ENCODE measurements around the gene INTS13. TPM values are rescaled to one million over a fixed set of nuclear protein-coding genes. Genes with fewer than 3 reads are reported as not detected.

INTS13 gene
- total and polyA plus RNA-seq, 8 donors: 17.1 to 37.0 (median 31.6) TPM

GRCh38 chr12:26940516-26941214 is 2.9 kb upstream of the INTS13 start:
- no peaks in the 10 kb centered on the region for H3K9me3 ChIP-seq
- no peak overlapping the region for H3K27ac ChIP-seq
- DNase-seq: no peak
- H3K4me3 ChIP-seq: peak overlapping the region in 1 of 2 donors; percentile 87
- peaks cover 20 to 60% of the 10 kb centered on the region in 2 donors for H3K4me1 ChIP-seq
- TF ChIP-seq CTCF (IDR thresholded peaks at IDR 0.05): no peak
- H3K27me3 ChIP-seq: no peaks in the 10 kb centered on the region
- intact Hi-C loops (cut with DNase I): no loop called here
- H3K36me3 ChIP-seq: no peaks in the 10 kb centered on the region
- ATAC-seq: no peak

GRCh38 chr12:26939953-26940352 is 2.2 kb upstream of the INTS13 start:
- no peak for TF ChIP-seq CTCF (IDR thresholded peaks at IDR 0.05)
- H3K4me3 ChIP-seq: peak overlapping the region; percentile 79 to 87
- H3K27ac ChIP-seq: peak overlapping the region in 1 of 2 donors; percentile 96
- intact Hi-C loops (cut with DNase I): no loop called here
- H3K4me1 ChIP-seq: peaks cover 20 to 64% of the 10 kb centered on the region in 2 donors
- no peaks in the 10 kb centered on the region for H3K36me3 ChIP-seq
- H3K9me3 ChIP-seq: no peaks in the 10 kb centered on the region
- H3K27me3 ChIP-seq: no peaks in the 10 kb centered on the region
- DNase-seq: no peak
- no peak for ATAC-seq

- TF ChIP-seq CTCF (IDR thresholded peaks at IDR 0.05): no peak
- H3K4me3 ChIP-seq: peak overlapping the region; percentile 79 to 87
- no peaks in the 10 kb centered on the region for H3K36me3 ChIP-seq
- H3K4me1 ChIP-seq: peaks cover 20 to 64% of the 10 kb centered on the region in 2 donors
- peak overlapping the region; percentile 95 to 96 for H3K27ac ChIP-seq
- H3K9me3 ChIP-seq: no peaks in the 10 kb centered on the region
- no peaks in the 10 kb centered on the region for H3K27me3 ChIP-seq
- intact Hi-C loops (cut with DNase I): no loop called here
- ATAC-seq (no peak), DNase-seq (no peak)
Measured at GRCh38 chr12:26939192-26939832, 1.5 kb upstream of the INTS13 start.

GRCh38 chr12:26938701-26939062 is 901 bp upstream of the INTS13 start:
- no peak for TF ChIP-seq CTCF (IDR thresholded peaks at IDR 0.05)
- Histone ChIP-seq H3K36me3 (no peaks in the 10 kb centered on the region), H3K27me3 (no peaks in the 10 kb centered on the region), H3K4me1 (peaks cover 20 to 64% of the 10 kb centered on the region in 2 donors), H3K27ac (peak overlapping the region; percentile 95 to 96), H3K4me3 (peak overlapping the region; percentile 79 to 87), H3K9me3 (no peaks in the 10 kb centered on the region)
- intact Hi-C loops (cut with DNase I): no loop called here
- peak; percentile 27 for ATAC-seq
- peak in 1 of 4 donors; percentile 90 for DNase-seq

- intact Hi-C loops (cut with DNase I): no loop called here
- H3K27ac ChIP-seq: peak overlapping the region; percentile 95 to 96
- H3K9me3 ChIP-seq: no peaks in the 10 kb centered on the region
- no peak for ATAC-seq
- H3K27me3 ChIP-seq: no peaks in the 10 kb centered on the region
- peak overlapping the region; percentile 79 to 87 for H3K4me3 ChIP-seq
- H3K36me3 ChIP-seq: no peaks in the 10 kb centered on the region
- TF ChIP-seq CTCF (IDR thresholded peaks at IDR 0.05): no peak
- peaks cover 20 to 55% of the 10 kb centered on the region in 2 donors for H3K4me1 ChIP-seq
- DNase-seq: no peak
Measured at GRCh38 chr12:26937443-26937862, 328 bp downstream of the INTS13 start.
